H9 (cell line): Measurements from ENCODE around the gene NT5DC1. TPM values are rescaled to one million over a fixed set of nuclear protein-coding genes. Genes with fewer than 3 reads are reported as not detected.

ENCODE experiments used
- DNase-seq: peaks from one replicate; pipeline ENCODE4 v3.0.0-alpha.2; 2017
- H2AFZ ChIP-seq: one replicate; pipeline ENCODE4 v1.6.1; 2013; ENCODE audit warnings: mild to moderate bottlenecking, low read length, control low read depth, moderate library complexity
- H2AK5ac ChIP-seq: 2 replicates; pipeline ENCODE4 v1.6.1; 2013; ENCODE audit warnings: low read length, control low read depth, mixed read lengths; ENCODE audit not compliant: insufficient read length
- H2BK120ac ChIP-seq: one replicate; pipeline ENCODE4 v1.6.1; 2013; ENCODE audit warnings: low read depth, mild to moderate bottlenecking, low read length, control low read depth, inconsistent platforms; ENCODE audit not compliant: poor library complexity, severe bottlenecking
- H2BK12ac ChIP-seq: 2 replicates; pipeline ENCODE4 v1.6.1; 2013; ENCODE audit warnings: low read length, control low read depth, mixed read lengths, low read depth; ENCODE audit not compliant: insufficient read length
- H2BK15ac ChIP-seq: 2 replicates; pipeline ENCODE4 v1.6.1; 2013; ENCODE audit warnings: low read depth, low read length, control low read depth
- H2BK20ac ChIP-seq: one replicate; pipeline ENCODE4 v1.6.1; 2013; ENCODE audit warnings: low read depth, mild to moderate bottlenecking, low read length, control low read depth, inconsistent platforms; ENCODE audit not compliant: poor library complexity, severe bottlenecking
- H2BK5ac ChIP-seq: 2 replicates; pipeline ENCODE4 v1.6.1; 2013; ENCODE audit warnings: low read length, control low read depth, mixed read lengths; ENCODE audit not compliant: insufficient read length
- H3K14ac ChIP-seq: 2 replicates; pipeline ENCODE4 v1.6.1; 2013; ENCODE audit warnings: low read length, control low read depth; ENCODE audit not compliant: insufficient read depth
- H3K18ac ChIP-seq: 2 replicates; pipeline ENCODE4 v1.6.1; 2013; ENCODE audit warnings: low read depth, mild to moderate bottlenecking, mixed read lengths, low read length, control low read depth; ENCODE audit not compliant: insufficient read length
- H3K23ac ChIP-seq: 2 replicates; pipeline ENCODE4 v1.6.1; 2013; ENCODE audit warnings: low read length, control low read depth, mixed read lengths, low read depth; ENCODE audit not compliant: insufficient read length
- H3K23me2 ChIP-seq: 2 replicates; pipeline ENCODE4 v1.6.1; 2013; ENCODE audit warnings: low read depth, mild to moderate bottlenecking, mixed read lengths, low read length, control low read depth; ENCODE audit not compliant: insufficient read length, poor library complexity, severe bottlenecking
- H3K27ac ChIP-seq: 2 replicates; pipeline ENCODE4 v1.5.1; 2013; ENCODE audit warnings: low read length, control low read depth, mixed read lengths, low read depth; ENCODE audit not compliant: insufficient read length
- H3K27me3 ChIP-seq: 2 replicates; pipeline ENCODE4 v1.6.1; 2013; ENCODE audit warnings: low read length, control low read depth, inconsistent platforms; ENCODE audit not compliant: insufficient read depth
- H3K4ac ChIP-seq: 2 replicates; pipeline ENCODE4 v1.6.1; 2013; ENCODE audit warnings: low read depth, mild to moderate bottlenecking, control low read depth, inconsistent platforms, low read length, moderate library complexity
- H3K4me1 ChIP-seq: 2 replicates; pipeline ENCODE4 v1.6.1; 2013; ENCODE audit warnings: low read length, control low read depth, inconsistent platforms; ENCODE audit not compliant: insufficient read depth
- H3K4me2 ChIP-seq: 2 replicates; pipeline ENCODE4 v1.6.1; 2013; ENCODE audit warnings: low read length, control low read depth, mixed read lengths; ENCODE audit not compliant: insufficient read length, insufficient read depth
- H3K56ac ChIP-seq: 2 replicates; pipeline ENCODE4 v1.6.1; 2013; ENCODE audit warnings: low read depth, mild to moderate bottlenecking, mixed read lengths, low read length, control low read depth; ENCODE audit not compliant: insufficient read length
- H3K79me1 ChIP-seq: 2 replicates; pipeline ENCODE4 v1.6.1; 2013; ENCODE audit warnings: low read depth, mild to moderate bottlenecking, moderate library complexity, low read length, control low read depth, inconsistent platforms; ENCODE audit not compliant: insufficient read depth, poor library complexity, severe bottlenecking
- H3K79me2 ChIP-seq: 2 replicates; pipeline ENCODE4 v1.6.1; 2013; ENCODE audit warnings: low read length, control low read depth, inconsistent platforms; ENCODE audit not compliant: insufficient read depth
- H3K9ac ChIP-seq: 2 replicates; pipeline ENCODE4 v1.6.1; 2013; ENCODE audit warnings: low read length, control low read depth, mixed read lengths; ENCODE audit not compliant: insufficient read length; ENCODE audit errors: extremely low read depth
- H3K9me3 ChIP-seq: one replicate; pipeline ENCODE4 v1.6.1; 2013; ENCODE audit warnings: low read depth, low read length, inconsistent platforms; ENCODE audit not compliant: control insufficient read depth
- H3T11ph ChIP-seq: one replicate; pipeline ENCODE4 v1.6.1; 2013; ENCODE audit warnings: mild to moderate bottlenecking, low read length, control low read depth, inconsistent platforms
- H4K20me1 ChIP-seq: one replicate; pipeline ENCODE4 v1.6.1; 2013; ENCODE audit not compliant: control insufficient read depth, insufficient read length, insufficient read depth
- H4K5ac ChIP-seq: 2 replicates; pipeline ENCODE4 v1.6.1; 2013; ENCODE audit warnings: low read depth, mild to moderate bottlenecking, mixed read lengths, low read length, control low read depth; ENCODE audit not compliant: insufficient read length
- H4K8ac ChIP-seq: replicated peaks from 2 replicates; pipeline ENCODE4 v1.6.1; 2013; ENCODE audit warnings: low read length, control low read depth, mixed read lengths, low read depth; ENCODE audit not compliant: insufficient read length
- H4K91ac ChIP-seq: 2 replicates; pipeline ENCODE4 v1.6.1; 2013; ENCODE audit warnings: low read depth, mild to moderate bottlenecking, moderate library complexity, mixed read lengths, low read length, control low read depth; ENCODE audit not compliant: insufficient read length
- H3K27ac Mint-ChIP-seq, 3 experiments: 2 replicates in 2 of 3; 3 replicates in 1 of 3; pipeline ENCODE4 v1.8.0; 2020 to 2021; ENCODE audit warnings: mixed read lengths in 3 of 3, mild to moderate bottlenecking in 1 of 3, moderate library complexity in 1 of 3
- H3K27me3 Mint-ChIP-seq: 2 replicates; pipeline ENCODE4 v1.8.0; 2021; ENCODE audit warnings: low read depth, mild to moderate bottlenecking, moderate library complexity, mixed read lengths
- H3K36me3 Mint-ChIP-seq, 3 experiments: 2 replicates in 2 of 3; 3 replicates in 1 of 3; pipeline ENCODE4 v1.8.0; 2020 to 2021; ENCODE audit warnings: low read depth in 3 of 3, mixed read lengths in 3 of 3; ENCODE audit not compliant: insufficient read depth in 1 of 3
- H3K4me1 Mint-ChIP-seq, 2 experiments: 2 replicates each; pipeline ENCODE4 v1.8.0; 2020; ENCODE audit warnings: mixed read lengths in 2 of 2
- H3K4me3 Mint-ChIP-seq, 2 experiments: 2 replicates in 1 of 2; 3 replicates in 1 of 2; pipeline ENCODE4 v1.8.0; 2020 to 2021; ENCODE audit warnings: mild to moderate bottlenecking in 2 of 2, mixed read lengths in 2 of 2, moderate library complexity in 1 of 2
- H3K9me3 Mint-ChIP-seq, 2 experiments: 2 replicates in 1 of 2; 3 replicates in 1 of 2; pipeline ENCODE4 v1.8.0; 2020; ENCODE audit warnings: mild to moderate bottlenecking in 2 of 2, mixed read lengths in 2 of 2, moderate library complexity in 1 of 2
- CTCF ChIP-seq: fragments of 200-600 bp; sonication (generic); conservative IDR thresholded peaks from 3 replicates; pipeline ENCODE4 v1.8.0; 2021; ENCODE audit warnings: antibody characterized with exemption, mild to moderate bottlenecking
- WGBS: extraction: QIAGEN DNeasy Blood & Tissue Kit; methylation state at CpG from one replicate; pipeline ENCODE4 v1.1.7; 2013; ENCODE audit warnings: missing lambda C conversion rate, low lambda C conversion rate, mixed read lengths; ENCODE audit not compliant: insufficient read length; ENCODE audit errors: extremely low coverage; 5-methylcytosine and 5-hydroxymethylcytosine counted together
- total RNA-seq: library from RNA; stranded (reverse); gene quantifications from 2 replicates; pipeline ENCODE4 v1.2.1, GENCODE V29; 2021

NT5DC1 gene
- total RNA-seq, 1 experiment from 2014 or later: 64.9 TPM

GRCh38 chr6:116120430-116120829 lies 19.8 kb downstream of the NT5DC1 start:
- H3K4me1 ChIP-seq: no peaks in the 10 kb centered on the region
- Mint-ChIP-seq H3K9me3 (no peaks in the 10 kb centered on the region), H3K4me1 (no peaks in the 10 kb centered on the region), H3K36me3 (peaks cover 4 to 25% (median 17%) of the 10 kb centered on the region in 3 experiments; a peak in 6 of 7 replicates), H3K4me3 (no peak overlapping the region), H3K27ac (no peak overlapping the region), H3K27me3 (no peaks in the 10 kb centered on the region)
- H3K23me2 ChIP-seq: no peaks in the 10 kb centered on the region
- no peak overlapping the region for H4K8ac ChIP-seq
- no peak overlapping the region for H4K91ac ChIP-seq
- no peak overlapping the region for H2BK20ac ChIP-seq
- WGBS: no CpG with 5 or more reads among the region's 3 CpGs
- TF ChIP-seq CTCF: no peak
- no peak overlapping the region for H2BK5ac ChIP-seq
- H2AK5ac ChIP-seq: no peak overlapping the region
- H2BK12ac ChIP-seq: no peak overlapping the region
- no peaks in the 10 kb centered on the region for H3K79me1 ChIP-seq
- no peak for DNase-seq
- no peak overlapping the region for H2AFZ ChIP-seq
- no peaks in the 10 kb centered on the region for H4K20me1 ChIP-seq
- no peak overlapping the region for H3K4me2 ChIP-seq
- no peak overlapping the region for H3T11ph ChIP-seq
- H2BK120ac ChIP-seq: no peak overlapping the region
- H3K9ac ChIP-seq: no peak overlapping the region
- no peak overlapping the region for H2BK15ac ChIP-seq
- H3K18ac ChIP-seq: no peak overlapping the region
- no peak overlapping the region for H3K23ac ChIP-seq
- no peak overlapping the region for H3K14ac ChIP-seq
- no peaks in the 10 kb centered on the region for H3K9me3 ChIP-seq
- no peak overlapping the region for H4K5ac ChIP-seq
- H3K79me2 ChIP-seq: no peaks in the 10 kb centered on the region
- no peak overlapping the region for H3K56ac ChIP-seq
- H3K27ac ChIP-seq: no peak overlapping the region
- no peaks in the 10 kb centered on the region for H3K27me3 ChIP-seq
- H3K4ac ChIP-seq: no peak overlapping the region
